ENCODE measurements around the gene PDZD7.

PDZD7 gene

DNA sequence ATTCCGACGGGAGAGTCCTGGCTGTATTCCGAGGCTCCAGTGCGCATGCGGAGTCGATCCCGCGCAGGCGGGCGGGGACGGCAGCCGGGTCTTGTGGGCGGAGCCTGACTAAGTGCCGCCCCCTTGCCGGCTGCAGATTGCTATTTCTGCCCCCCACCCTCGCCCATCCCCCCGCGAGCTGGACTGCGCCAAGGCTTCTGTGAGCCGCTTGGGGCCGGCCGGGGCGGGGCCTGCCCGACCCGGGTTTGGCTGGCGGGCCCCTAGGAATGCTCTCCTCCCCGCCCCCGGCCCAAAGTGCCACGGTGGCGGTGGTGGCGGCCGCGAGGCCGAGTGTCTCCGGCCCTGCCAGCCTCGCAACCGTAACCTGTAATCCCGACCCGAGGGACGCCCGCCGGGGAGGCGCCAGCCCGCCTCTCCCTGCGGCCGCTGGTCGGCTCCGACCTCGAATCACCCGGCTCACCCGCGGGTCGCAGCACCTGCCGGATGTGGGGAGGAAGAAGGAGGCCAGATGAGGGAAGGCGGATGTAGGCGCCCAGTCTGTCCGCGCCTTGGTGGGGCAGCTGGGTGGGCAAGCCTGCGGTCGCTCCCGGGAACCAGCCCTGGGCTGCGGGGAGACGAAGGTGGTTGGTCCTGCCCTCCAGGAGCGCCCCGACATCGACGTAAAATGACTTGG is 30.2 kb upstream of the PDZD7 start:
- FAIRE-seq: no peak

DNA sequence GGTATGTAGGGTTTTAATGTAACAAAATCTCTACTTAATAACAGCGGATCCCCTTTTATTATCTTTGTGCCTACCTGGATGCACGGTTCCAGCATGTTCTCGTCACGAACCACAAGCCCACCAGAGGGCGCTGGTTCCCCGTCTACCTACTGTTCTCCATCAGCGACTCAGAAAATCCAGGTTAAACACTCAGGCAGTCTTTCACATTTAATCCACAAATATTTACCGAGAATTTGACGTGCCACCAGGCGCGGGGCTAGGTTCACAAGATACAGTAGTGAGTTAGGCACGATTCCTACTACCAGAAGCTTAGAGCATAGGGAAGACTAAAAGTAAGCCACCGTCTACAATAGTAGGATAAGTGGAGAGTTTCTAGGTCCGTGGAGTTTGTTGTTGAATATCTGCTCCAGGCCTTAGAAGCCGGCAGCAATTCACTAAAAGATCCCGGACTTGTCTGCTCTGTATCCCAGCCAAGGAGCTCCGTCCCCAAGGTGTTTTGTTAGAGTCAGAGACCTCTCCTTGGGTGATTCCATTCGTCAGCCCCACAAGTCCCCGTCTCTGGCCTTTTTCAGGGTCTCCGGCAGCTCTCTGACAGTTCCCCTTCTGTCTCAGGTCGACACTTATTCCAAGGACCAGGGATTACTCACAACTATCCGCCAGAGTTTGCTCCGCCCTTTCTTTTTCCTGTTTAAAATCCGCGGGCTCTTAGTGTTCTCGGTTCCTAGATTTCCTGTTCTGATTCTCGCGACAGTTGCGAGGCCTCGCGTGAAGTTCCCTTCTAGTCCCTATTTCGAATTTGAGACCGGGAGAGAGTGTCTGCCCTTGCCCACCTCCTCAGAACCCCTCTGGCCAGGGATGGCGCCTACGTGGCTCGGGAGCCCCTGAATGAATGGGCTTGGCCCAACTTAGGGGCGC is 29.4 kb upstream of the PDZD7 start:
- FAIRE-seq: peak; percentile 25

- FAIRE-seq: no peak
Measured at GRCh38 chr10:101056365-101057151, 25.6 kb upstream of the PDZD7 start.

GRCh38 chr10:101055411-101055810 is 24.5 kb upstream of the PDZD7 start:
- no peak for FAIRE-seq

- no peak for FAIRE-seq
Measured at GRCh38 chr10:101054876-101055275, 23.9 kb upstream of the PDZD7 start.

DNA sequence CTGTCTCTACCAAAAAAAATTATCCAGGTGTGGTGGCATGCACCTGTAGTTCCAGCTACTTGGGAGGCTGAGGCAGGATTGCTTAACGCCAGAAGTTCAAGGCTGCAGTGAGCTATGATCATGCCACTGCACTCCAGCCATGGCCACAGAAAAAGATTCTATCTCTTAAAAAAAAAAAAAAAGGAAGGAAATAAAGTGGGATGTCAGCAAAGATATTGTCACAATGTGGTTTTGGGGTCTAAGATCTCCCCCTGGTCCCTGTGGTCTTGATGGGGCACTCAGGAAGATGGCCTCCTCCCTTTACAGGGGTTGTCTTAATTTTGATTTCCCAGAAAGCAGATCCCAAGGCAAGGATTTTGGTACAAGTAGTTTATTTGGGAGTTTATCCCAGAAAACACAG is 23.4 kb upstream of the PDZD7 start:
- no peak for FAIRE-seq

- no peak for FAIRE-seq
Measured at GRCh38 chr10:101053516-101053915, 22.6 kb upstream of the PDZD7 start.

- no peak for FAIRE-seq
Measured at GRCh38 chr10:101052285-101052684, 21.4 kb upstream of the PDZD7 start.

DNA sequence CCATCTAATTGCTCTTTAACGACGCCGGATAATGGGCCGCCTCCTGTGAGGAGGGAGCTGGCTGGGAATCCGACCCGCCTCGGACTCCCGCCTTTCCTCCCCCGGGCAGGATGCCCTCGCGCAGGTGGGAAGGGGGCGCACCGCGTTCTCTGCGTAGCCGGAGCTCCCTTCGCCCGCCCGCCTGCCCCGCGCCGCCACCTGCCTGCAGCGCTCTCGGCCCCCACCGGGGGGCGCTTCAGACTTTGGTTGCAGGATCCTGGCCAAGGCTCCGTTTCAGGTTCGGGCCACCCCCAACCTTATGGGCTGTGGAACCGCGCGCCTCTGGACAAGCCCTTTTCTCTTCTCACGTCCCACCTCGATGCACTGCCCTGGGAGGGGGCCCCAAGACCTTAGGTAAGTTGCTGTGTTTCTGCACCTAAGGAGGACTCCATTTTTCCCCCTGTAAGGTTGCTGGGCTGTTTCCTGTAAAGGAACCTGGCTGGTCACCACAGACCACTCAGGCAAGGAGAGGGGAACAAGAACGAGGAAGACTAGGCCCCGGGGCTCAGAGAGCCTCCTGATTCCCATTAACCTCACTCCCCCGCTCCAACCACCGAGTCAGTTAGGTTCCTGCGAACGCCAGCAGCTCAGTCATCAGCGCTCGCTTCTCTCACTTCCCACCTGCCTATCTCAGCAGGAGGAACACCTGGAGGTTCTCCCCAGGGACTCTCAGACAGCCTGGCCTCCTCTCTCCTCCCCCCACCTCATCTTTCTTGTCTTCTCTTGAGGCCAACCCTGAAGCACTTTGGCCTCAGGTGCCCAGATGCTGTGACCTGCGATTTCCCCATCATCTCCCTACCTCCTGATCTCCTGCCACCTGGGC is 19.5 kb upstream of the PDZD7 start:
- no peak for FAIRE-seq

GRCh38 chr10:101047961-101048892 is 17.3 kb upstream of the PDZD7 start:
- no peak for FAIRE-seq

DNA sequence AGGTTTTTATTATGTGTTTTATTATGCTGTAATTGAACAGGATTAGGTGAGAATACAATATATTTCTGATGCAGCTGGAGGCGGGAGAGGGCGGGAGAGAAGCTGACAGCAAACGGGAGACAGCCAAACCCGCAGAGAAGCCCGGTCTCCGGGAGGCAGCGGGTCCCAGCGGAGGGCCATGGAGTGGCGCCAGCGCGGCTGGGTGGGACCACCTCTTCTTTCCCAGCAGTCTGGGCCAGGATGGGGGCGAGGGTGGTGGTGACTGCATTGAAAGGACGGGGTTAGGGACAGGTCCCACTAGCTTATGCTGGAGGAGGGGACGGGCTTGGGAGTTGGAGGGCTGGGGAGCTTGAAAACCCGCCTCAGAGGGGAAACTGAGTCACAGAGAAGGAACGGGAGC is 16.3 kb upstream of the PDZD7 start:
- FAIRE-seq: no peak

- no peak for FAIRE-seq
Measured at GRCh38 chr10:101046332-101047238, 15.7 kb upstream of the PDZD7 start.

DNA sequence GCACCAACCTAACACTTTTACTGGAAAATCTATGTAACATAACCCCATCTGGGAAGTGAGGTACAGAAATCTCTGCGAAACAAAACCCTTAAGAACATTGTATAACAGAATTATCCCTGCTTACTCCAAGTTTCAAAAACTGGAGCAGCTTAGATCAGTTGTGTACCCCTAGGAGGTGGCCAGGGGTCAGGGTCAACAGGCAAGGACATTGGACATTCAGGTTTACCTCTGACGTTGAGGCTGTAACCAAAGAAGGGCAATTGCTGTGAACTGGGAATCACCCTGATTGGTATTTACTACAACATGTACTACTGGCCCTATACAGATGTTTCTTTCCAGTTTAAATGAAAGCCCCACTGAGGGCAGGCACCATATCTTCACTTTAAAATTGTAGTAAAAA is 13.2 kb upstream of the PDZD7 start:
- no peak for FAIRE-seq

GRCh38 chr10:101043363-101043707 is 12.4 kb upstream of the PDZD7 start:
- FAIRE-seq: no peak

DNA sequence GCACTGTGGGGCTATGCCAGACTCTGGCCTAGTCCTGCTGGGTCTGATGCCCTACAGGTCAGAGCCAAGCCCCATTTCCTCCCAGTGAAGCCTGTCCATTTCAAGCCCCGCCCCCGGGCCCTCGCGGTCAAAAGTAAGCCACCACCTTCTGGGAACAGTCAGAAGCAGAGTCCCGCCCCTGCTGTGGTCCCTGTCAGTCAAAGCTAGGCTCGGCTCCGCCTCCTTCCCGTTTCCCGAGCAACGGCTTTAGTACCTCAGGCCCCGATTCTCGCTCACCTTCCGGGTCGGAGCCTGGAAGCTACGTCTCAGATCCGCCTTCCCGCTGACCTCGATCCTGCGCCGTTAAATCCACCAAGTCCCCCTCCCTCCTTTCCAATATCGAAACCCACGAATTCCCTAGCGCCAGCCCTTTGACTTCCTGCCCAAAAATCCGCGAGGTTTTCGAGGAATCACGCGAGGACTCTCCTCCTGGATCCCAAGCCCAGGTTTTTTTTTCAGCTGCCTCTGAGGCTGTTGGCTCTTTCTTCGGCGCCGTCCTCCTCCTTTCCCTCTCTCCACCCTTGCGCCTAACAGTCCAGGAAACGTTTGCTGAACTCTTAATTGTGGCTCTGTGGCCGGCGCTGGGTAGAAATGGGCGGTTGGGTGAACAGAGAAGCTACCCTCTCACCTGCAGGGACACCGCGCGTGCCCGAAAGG is 11.9 kb upstream of the PDZD7 start:
- peak; percentile 97 for FAIRE-seq

- FAIRE-seq: no peak
Measured at GRCh38 chr10:101042118-101042517, 11.2 kb upstream of the PDZD7 start.

GRCh38 chr10:101041252-101041761 is 10.4 kb upstream of the PDZD7 start:
- peak; percentile 92 for FAIRE-seq

DNA sequence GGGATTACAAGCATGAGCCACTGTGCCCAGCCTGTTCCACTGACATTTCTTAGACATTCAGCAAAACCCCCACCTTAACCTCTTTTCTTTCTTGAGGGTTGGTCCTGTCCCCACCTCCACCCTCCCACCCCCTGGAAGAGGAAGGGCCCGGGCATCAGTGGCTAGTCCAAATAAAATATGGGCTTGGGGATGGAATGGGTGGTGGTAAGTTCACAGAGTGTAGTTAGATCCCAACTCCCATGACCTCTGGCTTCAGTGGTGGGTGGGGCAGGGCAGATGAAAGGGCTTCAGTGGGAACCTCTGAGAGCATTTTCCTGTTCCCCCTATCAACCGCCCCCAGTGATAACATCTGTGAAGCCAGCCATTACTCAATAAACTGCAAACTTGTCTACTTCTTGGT is 9.9 kb upstream of the PDZD7 start:
- no peak for FAIRE-seq

- FAIRE-seq: no peak
Measured at GRCh38 chr10:101040061-101040460, 9.1 kb upstream of the PDZD7 start.
